OCI-LY1 (cell line): Measurements from ENCODE around the gene FAM222A.

Source experiments
- H2AFZ ChIP-seq: fragments of 200-600 bp; sonication (generic), shearing (Covaris generic); 2 replicates; pipeline ENCODE4 v1.6.0; 2014; ENCODE audit warnings: antibody characterized with exemption, mild to moderate bottlenecking, low read length
- H3F3A ChIP-seq: fragments of 200-600 bp; sonication (generic), shearing (Covaris generic); 2 replicates; pipeline ENCODE4 v1.6.0; 2014; ENCODE audit warnings: mild to moderate bottlenecking, antibody characterized with exemption, low read length, moderate library complexity; ENCODE audit not compliant: insufficient read depth
- H3K27ac ChIP-seq: fragments of 200-600 bp; sonication (generic); 2 replicates; pipeline ENCODE4 v1.5.1; 2014; ENCODE audit warnings: low read length, mixed run types, mild to moderate bottlenecking, low read depth; ENCODE audit not compliant: poor library complexity, severe bottlenecking
- H3K27me3 ChIP-seq: fragments of 200-600 bp; sonication (generic); 2 replicates; pipeline ENCODE4 v1.6.0; 2014; ENCODE audit warnings: antibody characterized with exemption, mild to moderate bottlenecking, low read length, moderate library complexity; ENCODE audit not compliant: insufficient read depth
- H3K36me3 ChIP-seq: fragments of 200-600 bp; sonication (generic); 2 replicates; pipeline ENCODE4 v1.6.1; 2014; ENCODE audit warnings: mild to moderate bottlenecking, antibody characterized with exemption, low read length, moderate library complexity, mixed read lengths; ENCODE audit not compliant: insufficient read depth
- H3K4me1 ChIP-seq: fragments of 200-600 bp; sonication (generic); 2 replicates; pipeline ENCODE4 v1.5.1; 2014; ENCODE audit warnings: mild to moderate bottlenecking, low read length, moderate library complexity; ENCODE audit not compliant: insufficient read depth, severe bottlenecking
- H3K4me2 ChIP-seq: fragments of 200-600 bp; sonication (generic), shearing (Covaris generic); 2 replicates; pipeline ENCODE4 v1.6.1; 2014; ENCODE audit warnings: low read length
- H3K4me3 ChIP-seq: fragments of 200-600 bp; sonication (generic); 2 replicates; pipeline ENCODE4 v1.5.1; 2014; ENCODE audit warnings: low read length, low read depth, mild to moderate bottlenecking, mixed read lengths; ENCODE audit not compliant: poor library complexity, severe bottlenecking
- H3K79me2 ChIP-seq: fragments of 200-600 bp; shearing (Covaris generic); 2 replicates; pipeline ENCODE4 v1.6.1; 2016; ENCODE audit warnings: mixed run types, low read length, mixed read lengths; ENCODE audit not compliant: insufficient read depth
- H3K9ac ChIP-seq: fragments of 200-600 bp; sonication (generic), shearing (Covaris generic); 2 replicates; pipeline ENCODE4 v1.6.1; 2014; ENCODE audit warnings: mild to moderate bottlenecking, low read length, mixed read lengths
- H3K9me2 ChIP-seq: fragments of 200-600 bp; sonication (generic), shearing (Covaris generic); 2 replicates; pipeline ENCODE4 v1.6.1; 2014; ENCODE audit warnings: low read depth, mild to moderate bottlenecking, low read length, mixed read lengths
- H3K9me3 ChIP-seq: fragments of 200-600 bp; shearing (Covaris generic); 2 replicates; pipeline ENCODE4 v1.6.1; 2014; ENCODE audit warnings: low read length, mixed read lengths
- H4K20me1 ChIP-seq: fragments of 200-600 bp; sonication (generic), shearing (Covaris generic); 2 replicates; pipeline ENCODE4 v1.6.0; 2016; ENCODE audit warnings: mild to moderate bottlenecking, low read length; ENCODE audit not compliant: insufficient read depth
- EZH2 ChIP-seq: fragments of 200-600 bp; sonication (generic), shearing (Covaris generic); IDR thresholded peaks from 2 replicates; pipeline ENCODE4 v1.8.0; 2017; ENCODE audit warnings: borderline replicate concordance, mixed run types, mild to moderate bottlenecking, antibody characterized with exemption, low read length, moderate library complexity, mixed read lengths
- TF ChIP-seq, protein P1 (sequence below): fragments of 200-600 bp; sonication (generic), shearing (Covaris generic); IDR thresholded peaks from 2 replicates; pipeline ENCODE4 v1.5.1; 2017; ENCODE audit warnings: mild to moderate bottlenecking, antibody characterized with exemption, low read length, moderate library complexity, mixed read lengths

Gene FAM222A

DNA sequence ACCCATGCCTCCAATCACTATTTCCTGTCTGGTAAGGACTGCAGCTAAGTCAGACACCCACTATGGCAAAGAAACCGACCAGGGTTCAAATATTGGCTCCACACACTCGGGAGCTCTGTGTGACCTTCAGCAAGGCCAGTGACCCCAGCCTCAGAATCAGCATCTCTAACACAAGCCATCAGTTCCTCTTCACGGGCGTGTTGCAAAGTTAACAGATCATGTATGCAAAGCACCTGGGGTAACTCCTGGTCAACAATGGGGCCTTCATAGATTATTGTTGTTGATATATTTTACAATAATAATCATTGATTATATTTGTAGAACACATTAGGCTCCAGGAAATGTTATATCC, 6.2 kb upstream of the FAM222A start:
- no peaks in the 10 kb centered on the region for H3K79me2 ChIP-seq
- no peaks in the 10 kb centered on the region for H4K20me1 ChIP-seq
- no peak overlapping the region for H3K27ac ChIP-seq
- H3K27me3 ChIP-seq, result no peaks in the 10 kb centered on the region
- H2AFZ ChIP-seq, result no peak overlapping the region
- no peaks in the 10 kb centered on the region for H3K4me1 ChIP-seq
- H3K36me3 ChIP-seq, result no peaks in the 10 kb centered on the region
- H3K9ac ChIP-seq, result no peak overlapping the region
- no peaks in the 10 kb centered on the region for H3F3A ChIP-seq
- no peak overlapping the region for H3K4me3 ChIP-seq
- H3K9me2 ChIP-seq, result no peaks in the 10 kb centered on the region
- TF ChIP-seq, protein P1, sequence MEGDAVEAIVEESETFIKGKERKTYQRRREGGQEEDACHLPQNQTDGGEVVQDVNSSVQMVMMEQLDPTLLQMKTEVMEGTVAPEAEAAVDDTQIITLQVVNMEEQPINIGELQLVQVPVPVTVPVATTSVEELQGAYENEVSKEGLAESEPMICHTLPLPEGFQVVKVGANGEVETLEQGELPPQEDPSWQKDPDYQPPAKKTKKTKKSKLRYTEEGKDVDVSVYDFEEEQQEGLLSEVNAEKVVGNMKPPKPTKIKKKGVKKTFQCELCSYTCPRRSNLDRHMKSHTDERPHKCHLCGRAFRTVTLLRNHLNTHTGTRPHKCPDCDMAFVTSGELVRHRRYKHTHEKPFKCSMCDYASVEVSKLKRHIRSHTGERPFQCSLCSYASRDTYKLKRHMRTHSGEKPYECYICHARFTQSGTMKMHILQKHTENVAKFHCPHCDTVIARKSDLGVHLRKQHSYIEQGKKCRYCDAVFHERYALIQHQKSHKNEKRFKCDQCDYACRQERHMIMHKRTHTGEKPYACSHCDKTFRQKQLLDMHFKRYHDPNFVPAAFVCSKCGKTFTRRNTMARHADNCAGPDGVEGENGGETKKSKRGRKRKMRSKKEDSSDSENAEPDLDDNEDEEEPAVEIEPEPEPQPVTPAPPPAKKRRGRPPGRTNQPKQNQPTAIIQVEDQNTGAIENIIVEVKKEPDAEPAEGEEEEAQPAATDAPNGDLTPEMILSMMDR, result no peak
- TF ChIP-seq EZH2, result no peak
- no peaks in the 10 kb centered on the region for H3K9me3 ChIP-seq
- H3K4me2 ChIP-seq, result no peak overlapping the region

DNA sequence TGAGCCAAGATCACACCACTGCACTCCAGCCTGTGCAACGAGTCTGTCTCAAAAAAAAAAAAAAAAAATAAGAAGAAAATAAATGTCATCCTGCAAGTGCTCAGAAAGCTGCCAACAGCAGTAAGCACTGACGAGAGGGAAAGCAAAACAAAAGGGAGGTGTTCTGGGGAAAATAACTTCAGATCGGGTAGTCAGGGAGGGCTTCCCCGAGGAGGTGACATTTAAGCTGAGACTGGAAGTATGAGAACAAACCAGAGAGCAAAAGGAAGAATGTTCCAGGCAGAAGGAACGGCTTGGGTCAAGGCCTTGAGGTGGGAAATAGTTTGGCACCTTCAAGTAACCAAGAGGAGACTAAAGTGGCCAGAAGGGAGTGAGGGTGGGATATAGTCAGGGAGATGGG, 4.7 kb upstream of the FAM222A start:
- no peaks in the 10 kb centered on the region for H4K20me1 ChIP-seq
- no peaks in the 10 kb centered on the region for H3K79me2 ChIP-seq
- no peak overlapping the region for H3K4me3 ChIP-seq
- TF ChIP-seq, protein P1, result no peak
- no peak for TF ChIP-seq EZH2
- no peaks in the 10 kb centered on the region for H3K36me3 ChIP-seq
- H3K9me2 ChIP-seq, result no peaks in the 10 kb centered on the region
- no peak overlapping the region for H3K27ac ChIP-seq
- H2AFZ ChIP-seq, result no peak overlapping the region
- no peaks in the 10 kb centered on the region for H3K4me1 ChIP-seq
- no peaks in the 10 kb centered on the region for H3K9me3 ChIP-seq
- H3K9ac ChIP-seq, result no peak overlapping the region
- H3K27me3 ChIP-seq, result no peaks in the 10 kb centered on the region
- no peak overlapping the region for H3K4me2 ChIP-seq
- no peaks in the 10 kb centered on the region for H3F3A ChIP-seq

DNA sequence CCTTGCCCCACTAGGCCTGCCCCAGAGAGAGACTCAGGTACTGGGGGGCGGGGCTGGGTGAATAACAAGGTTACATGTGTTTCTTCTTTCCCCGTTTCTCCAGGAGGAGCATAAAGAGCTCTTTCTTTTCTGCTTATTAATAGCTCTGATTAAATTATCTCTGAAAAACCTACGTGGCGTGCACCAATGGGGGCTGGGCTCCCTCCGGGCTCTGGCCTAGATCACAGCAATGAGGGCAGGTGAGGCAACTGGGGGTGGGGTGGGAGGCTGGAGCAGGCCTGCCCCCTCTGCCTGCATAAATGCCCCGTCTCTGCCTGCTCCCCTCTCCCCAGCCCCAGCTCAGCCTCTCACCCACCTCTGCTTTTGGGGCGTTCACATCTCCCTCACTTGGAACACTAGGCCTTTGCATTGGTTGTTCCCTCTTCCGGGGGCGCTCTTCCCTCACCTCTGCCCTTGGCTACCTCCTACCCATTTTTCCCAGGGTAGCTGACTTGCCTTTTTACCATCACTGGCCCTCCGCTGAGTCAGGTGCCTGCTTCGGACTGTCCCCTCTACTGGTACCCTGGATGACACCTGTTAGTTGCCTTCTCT, 4.1 kb upstream of the FAM222A start:
- Histone ChIP-seq H3K27ac (no peak overlapping the region), H3K4me2 (no peak overlapping the region), H3K9ac (no peak overlapping the region), H3K9me3 (no peaks in the 10 kb centered on the region), H3F3A (no peaks in the 10 kb centered on the region), H3K79me2 (no peaks in the 10 kb centered on the region), H3K4me3 (no peak overlapping the region), H3K27me3 (no peaks in the 10 kb centered on the region), H3K36me3 (no peaks in the 10 kb centered on the region), H3K4me1 (no peaks in the 10 kb centered on the region), H2AFZ (no peak overlapping the region), H3K9me2 (no peaks in the 10 kb centered on the region), H4K20me1 (no peaks in the 10 kb centered on the region)
- TF ChIP-seq, protein P1, result no peak
- TF ChIP-seq EZH2, result no peak
